Measurements from ENCODE around the gene DDX46. TPM values are rescaled to one million over a fixed set of nuclear protein-coding genes. Genes with fewer than 3 reads are reported as not detected.

Gene DDX46
- total RNA-seq, 2 experiments from 2014 or later: 35.5 to 35.8 TPM

GRCh38 chr5:134840811-134841210 is 82.2 kb downstream of the DDX46 start:
- H3K27me3 Mint-ChIP-seq: no peaks in the 10 kb centered on the region
- Histone ChIP-seq H3K9me3 (ENCODE audit: control insufficient read depth in 1 of 2, insufficient read depth in 1 of 2, low read length in 2 of 2) (no peaks in the 10 kb centered on the region), H3K4me3 (ENCODE audit: low read length) (no peak overlapping the region), H3K27ac (ENCODE audit: low read depth in 1 of 2, low read length in 2 of 2) (no peak overlapping the region), H3K27me3 (ENCODE audit: control insufficient read depth in 1 of 2, insufficient read depth in 2 of 2, low read length in 2 of 2) (no peaks in the 10 kb centered on the region), H3K4me1 (ENCODE audit: insufficient read depth, low read length) (peaks cover 8% of the 10 kb centered on the region), H3K36me3 (ENCODE audit: insufficient read depth, low read length) (peaks cover 17% of the 10 kb centered on the region)
- no peaks in the 10 kb centered on the region for H3K9me3 Mint-ChIP-seq
- intact Hi-C loops (cut with DNase I, micrococcal nuclease): loop anchor here (10.0 kb wide), 2 partner anchors 106 to 616 kb away; partner anchors contain the start of genes CAMLG (in 1 of the 2) and PPP2CA (in 1 of the 2)
- peaks cover 11% of the 10 kb centered on the region for H3K4me1 Mint-ChIP-seq (ENCODE audit: low read depth)
- H3K4me3 Mint-ChIP-seq: no peak overlapping the region
- CTCF ChIA-PET: interaction anchor here (0.5 to 0.7 kb wide), 3 partner anchors 29 to 1769 kb away, joined by 3 to 7 read pairs (median 3); no protein-coding TSS in a partner anchor
- POLR2A ChIA-PET: interaction anchor here (1.3 kb wide), 1 partner anchor 64 kb away, joined by 3 read pairs; the partner anchor contains the start of gene PCBD2
- ATAC-seq (ENCODE audit: poor library complexity): no peak
- no peak for TF ChIP-seq CTCF (IDR thresholded peaks at IDR 0.05)
- no peak for DNase-seq
- H3K27ac Mint-ChIP-seq: no peak overlapping the region
- peaks cover 28% of the 10 kb centered on the region for H3K36me3 Mint-ChIP-seq (ENCODE audit: low read depth)

- no peak for TF ChIP-seq CTCF (IDR thresholded peaks at IDR 0.05)
- Histone ChIP-seq H3K27ac (ENCODE audit: low read depth in 1 of 2, low read length in 2 of 2) (no peak overlapping the region), H3K27me3 (ENCODE audit: control insufficient read depth in 1 of 2, insufficient read depth in 2 of 2, low read length in 2 of 2) (no peaks in the 10 kb centered on the region), H3K4me1 (ENCODE audit: insufficient read depth, low read length) (peaks cover 30% of the 10 kb centered on the region), H3K9me3 (ENCODE audit: control insufficient read depth in 1 of 2, insufficient read depth in 1 of 2, low read length in 2 of 2) (no peaks in the 10 kb centered on the region), H3K4me3 (ENCODE audit: low read length) (no peak overlapping the region), H3K36me3 (ENCODE audit: insufficient read depth, low read length) (peaks cover 12% of the 10 kb centered on the region)
- peaks cover 25% of the 10 kb centered on the region for H3K4me1 Mint-ChIP-seq (ENCODE audit: low read depth)
- H3K36me3 Mint-ChIP-seq (ENCODE audit: low read depth): peaks cover 31% of the 10 kb centered on the region
- H3K9me3 Mint-ChIP-seq: no peaks in the 10 kb centered on the region
- H3K27me3 Mint-ChIP-seq: no peaks in the 10 kb centered on the region
- POLR2A ChIA-PET: interaction anchor here (2.4 kb wide), 1 partner anchor 618 kb away, joined by 7 read pairs; the partner anchor contains the start of gene PPP2CA
- intact Hi-C loops (cut with DNase I, micrococcal nuclease): loop anchor here (2.0 to 10.0 kb wide), 4 partner anchors 83 to 619 kb away; partner anchors contain the start of genes CAMLG (in 1 of the 2), PPP2CA (in 1 of the 2) and SEC24A (in 1 of the 2)
- DNase-seq (no peak), ATAC-seq (ENCODE audit: poor library complexity) (no peak)
- CTCF ChIA-PET: interaction anchor here (1.8 kb wide), 1 partner anchor 60 kb away, joined by 16 read pairs; the partner anchor contains the start of gene PCBD2
- peak overlapping the region; percentile 95 for H3K27ac Mint-ChIP-seq
- H3K4me3 Mint-ChIP-seq: no peak overlapping the region
Observed at GRCh38 chr5:134844252-134844651, 85.7 kb downstream of the DDX46 start.

GRCh38 chr5:134845335-134845851 is 86.8 kb downstream of the DDX46 start:
- peak overlapping the region; percentile 87 for H3K27ac ChIP-seq (ENCODE audit: low read depth in 1 of 2, low read length in 2 of 2)
- peaks cover 9% of the 10 kb centered on the region for H3K36me3 ChIP-seq (ENCODE audit: insufficient read depth, low read length)
- H3K27me3 Mint-ChIP-seq: no peaks in the 10 kb centered on the region
- no peaks in the 10 kb centered on the region for H3K9me3 Mint-ChIP-seq
- H3K27ac Mint-ChIP-seq: peak overlapping the region; percentile 95
- DNase-seq (peak in 1 of 14 experiments; percentile 11), ATAC-seq (ENCODE audit: poor library complexity) (no peak)
- H3K4me1 ChIP-seq (ENCODE audit: insufficient read depth, low read length): peaks cover 33% of the 10 kb centered on the region
- H3K4me3 Mint-ChIP-seq: peak overlapping the region; percentile 86
- TF ChIP-seq CTCF (IDR thresholded peaks at IDR 0.05): no peak
- no peaks in the 10 kb centered on the region for H3K27me3 ChIP-seq (ENCODE audit: control insufficient read depth in 1 of 2, insufficient read depth in 2 of 2, low read length in 2 of 2)
- ChIA-PET CTCF (interaction anchor here (0.9 to 1.8 kb wide), 4 partner anchors 28 to 107 kb away, joined by 3 to 16 read pairs (median 6); partner anchors contain the start of genes CAMLG, DDX46 and PCBD2), POLR2A (interaction anchor here (0.6 to 2.9 kb wide), 17 partner anchors 10 to 620 kb away, joined by 3 to 66 read pairs (median 4); partner anchors contain the start of genes CAMLG, DDX46, PCBD2 and PPP2CA)
- peaks cover 25% of the 10 kb centered on the region for H3K4me1 Mint-ChIP-seq (ENCODE audit: low read depth)
- H3K36me3 Mint-ChIP-seq (ENCODE audit: low read depth): peaks cover 24% of the 10 kb centered on the region
- intact Hi-C loops (cut with DNase I, micrococcal nuclease): loop anchor here (2.0 to 10.0 kb wide), 5 partner anchors 85 to 621 kb away; partner anchors contain the start of genes CAMLG (in 1 of the 2), PPP2CA (in 1 of the 2), SEC24A (in 1 of the 2) and UBE2B (in 1 of the 2)
- H3K9me3 ChIP-seq (ENCODE audit: control insufficient read depth in 1 of 2, insufficient read depth in 1 of 2, low read length in 2 of 2): no peaks in the 10 kb centered on the region
- H3K4me3 ChIP-seq (ENCODE audit: low read length): peak overlapping the region; percentile 76
